GM19035 (cell line): ENCODE data around the gene NFIB.

Experiments used
- ATAC-seq: cut with Tn5 transposase; IDR thresholded peaks from one replicate; pipeline ENCODE4 v1.9.1; 2021; ENCODE audit not compliant: unreplicated experiment

NFIB gene

DNA sequence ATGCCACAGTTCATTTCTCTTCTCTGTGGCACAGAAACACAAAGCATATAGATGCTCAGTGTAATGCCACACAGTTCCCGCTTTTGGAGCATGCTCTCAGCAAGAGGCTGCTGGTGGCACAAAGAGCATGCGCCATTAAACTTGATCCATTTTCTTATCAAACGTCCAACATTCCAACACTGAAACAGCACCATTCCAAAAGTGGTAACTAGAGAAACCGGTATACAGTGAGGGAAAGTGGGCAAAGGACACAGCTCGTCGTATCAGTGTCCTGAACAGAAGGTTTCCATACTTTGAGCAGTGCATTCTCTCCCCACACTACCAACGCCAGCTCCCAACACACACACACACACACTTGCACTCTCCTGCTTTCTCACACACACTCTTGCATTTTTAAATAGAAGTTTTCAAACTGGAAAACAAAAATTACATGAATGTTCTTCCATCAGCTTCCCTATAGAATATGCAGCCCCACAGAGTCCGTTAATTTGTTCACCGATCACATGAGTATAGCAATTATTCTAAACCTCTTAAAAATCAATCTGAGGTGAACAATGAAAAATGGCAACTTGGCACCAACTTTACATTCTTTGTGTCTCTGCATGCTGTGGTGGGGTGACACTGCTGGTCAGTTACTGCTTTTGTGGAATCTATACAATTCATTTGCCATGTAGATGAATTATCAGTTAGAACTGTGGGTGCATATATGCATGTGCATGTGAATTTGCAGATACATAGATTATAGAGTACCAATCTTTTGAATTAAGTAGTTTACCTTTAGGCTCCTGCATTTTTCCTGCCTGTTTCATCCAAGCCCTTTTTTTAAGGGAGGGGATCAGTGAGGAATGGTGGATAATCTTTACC is 5.7 kb downstream of the NFIB start:
- no peak for ATAC-seq

DNA sequence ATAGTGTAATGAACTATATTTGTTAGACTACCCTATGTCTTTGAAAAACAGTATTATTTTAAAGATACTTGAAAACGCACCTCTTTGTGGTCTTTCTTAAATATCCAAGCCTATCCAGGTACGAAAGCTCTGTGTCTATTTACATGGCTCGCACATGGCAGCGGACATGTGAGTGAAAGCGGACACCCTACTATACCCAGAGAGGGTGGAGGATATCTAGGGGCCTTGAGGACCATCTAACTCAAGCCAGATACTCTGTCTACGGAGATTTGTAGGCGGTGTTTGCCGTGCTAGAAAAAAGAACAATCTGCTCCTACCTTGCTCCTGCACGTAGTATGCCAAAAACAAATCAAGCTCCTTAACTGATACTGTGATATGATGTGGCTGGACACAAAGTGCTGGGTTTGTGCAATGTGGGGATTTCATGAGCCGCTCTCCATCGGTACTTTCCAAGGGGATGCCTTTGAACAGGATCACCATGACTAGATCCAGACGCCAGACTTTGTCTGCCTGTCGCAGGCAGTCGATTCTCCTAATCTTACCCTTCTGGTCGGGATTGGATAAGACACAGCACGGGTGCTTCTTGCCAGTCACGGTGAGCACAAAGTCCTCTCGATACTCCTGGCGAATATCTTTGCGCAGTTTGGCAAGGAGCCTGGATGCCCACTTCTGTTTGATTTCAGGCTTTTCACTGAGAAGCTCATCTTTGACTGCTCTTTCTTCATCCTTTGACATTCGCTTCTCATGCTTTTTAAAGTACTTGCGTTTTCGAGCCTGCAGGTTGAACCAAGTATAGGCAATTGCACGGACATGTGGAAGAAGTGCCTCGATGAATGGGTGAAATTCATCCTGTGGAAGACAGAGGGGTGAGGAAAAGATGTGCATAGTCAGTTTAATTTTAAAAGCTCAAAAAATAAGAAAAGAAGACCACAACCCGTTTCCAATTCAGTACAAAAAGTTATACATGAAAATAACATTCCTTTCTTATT is 7.0 kb downstream of the NFIB start:
- ATAC-seq = no peak

DNA sequence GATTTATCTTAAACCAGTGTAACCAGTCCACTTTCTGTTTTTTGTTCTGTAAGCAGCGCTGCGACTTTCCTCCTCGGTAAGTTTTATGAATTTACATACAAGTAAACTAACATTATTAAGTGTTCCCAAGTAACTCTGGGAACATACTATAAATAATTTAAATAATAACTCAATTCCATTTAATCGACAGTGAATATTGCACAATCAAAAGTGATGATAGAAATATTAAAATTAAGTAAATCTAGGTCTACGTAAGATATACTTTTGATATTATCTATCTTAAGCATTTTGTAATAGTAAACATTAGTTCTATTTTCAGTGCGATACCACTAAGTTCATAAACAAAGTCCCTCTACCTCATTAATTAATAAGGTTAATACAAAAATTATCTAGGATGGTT is 7.8 kb downstream of the NFIB start:
- no peak for ATAC-seq

DNA sequence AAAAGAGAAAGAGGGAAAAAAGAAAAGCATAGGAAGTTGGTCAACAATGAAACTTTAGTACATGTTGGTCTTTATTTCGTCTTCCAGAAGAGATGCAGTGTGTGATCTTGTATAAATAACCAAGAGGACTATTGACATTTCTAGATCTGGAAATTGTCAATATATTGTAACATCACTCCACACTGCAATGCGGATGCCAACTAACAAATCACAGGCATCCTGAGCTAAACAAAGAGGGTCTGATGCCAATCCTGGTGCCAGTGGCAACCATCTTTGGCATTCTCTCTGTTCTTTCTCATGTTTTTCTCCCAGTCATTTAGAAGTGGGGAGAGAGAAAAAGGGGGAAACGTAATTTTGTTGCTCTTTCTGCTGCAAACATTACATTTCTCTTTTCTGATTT is 9.7 kb downstream of the NFIB start:
- ATAC-seq = no peak

DNA sequence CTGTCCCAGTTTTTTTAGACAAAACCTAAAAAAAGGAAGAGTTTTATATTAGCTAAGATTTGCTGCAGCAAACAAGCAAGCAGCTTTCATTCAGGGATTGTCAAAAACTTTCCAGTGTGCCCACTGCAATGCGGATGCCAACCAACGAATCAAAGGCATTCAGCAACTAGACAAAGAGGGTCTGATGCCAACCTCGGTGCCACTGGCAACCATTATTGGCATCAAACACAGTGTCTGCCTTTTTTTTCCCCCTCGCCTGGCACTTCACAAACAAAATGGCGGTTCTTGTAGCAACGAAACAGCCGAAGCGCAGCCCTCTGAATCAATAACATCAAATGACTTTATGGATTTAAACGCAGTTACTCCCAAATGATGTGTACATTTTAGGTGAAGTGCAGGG is 10.4 kb downstream of the NFIB start:
- no peak for ATAC-seq

DNA sequence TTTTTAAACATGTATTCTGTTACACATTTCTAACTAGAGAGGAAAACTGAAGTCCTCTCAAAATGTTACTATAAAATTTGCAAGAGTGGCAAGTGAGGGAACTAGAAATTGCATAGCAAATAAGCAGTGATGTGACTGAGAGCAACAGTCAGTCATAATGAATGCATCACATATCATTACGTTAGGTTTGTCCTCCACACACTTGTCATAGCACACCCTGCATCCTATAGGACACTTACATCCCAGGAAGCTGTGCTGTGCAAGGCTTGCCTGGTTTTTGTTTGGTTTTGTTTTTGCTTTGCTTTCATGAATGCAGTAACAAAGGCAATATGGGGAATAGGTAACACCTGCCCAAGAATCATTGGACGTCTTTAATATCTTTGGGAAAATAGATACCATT is 10.8 kb downstream of the NFIB start:
- ATAC-seq = no peak

DNA sequence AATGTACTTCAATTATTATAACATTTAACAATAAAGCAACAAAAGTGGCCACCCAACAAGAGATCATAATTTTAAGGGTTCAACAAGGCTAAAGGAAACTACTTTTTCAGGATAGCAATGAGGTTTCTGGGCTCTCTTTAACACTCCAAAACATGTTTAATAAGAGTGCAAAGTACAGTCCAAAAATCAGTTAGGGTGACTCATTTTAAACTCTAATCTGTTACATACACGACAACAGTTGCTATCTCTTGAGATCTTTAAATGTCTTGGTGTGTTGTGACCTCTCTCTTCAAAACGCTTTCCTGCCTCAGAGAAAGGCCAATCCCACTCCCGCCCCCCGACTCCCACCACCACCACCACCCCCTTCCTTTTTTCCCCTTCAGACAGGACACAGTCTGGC is 11.5 kb downstream of the NFIB start:
- ATAC-seq = no peak

DNA sequence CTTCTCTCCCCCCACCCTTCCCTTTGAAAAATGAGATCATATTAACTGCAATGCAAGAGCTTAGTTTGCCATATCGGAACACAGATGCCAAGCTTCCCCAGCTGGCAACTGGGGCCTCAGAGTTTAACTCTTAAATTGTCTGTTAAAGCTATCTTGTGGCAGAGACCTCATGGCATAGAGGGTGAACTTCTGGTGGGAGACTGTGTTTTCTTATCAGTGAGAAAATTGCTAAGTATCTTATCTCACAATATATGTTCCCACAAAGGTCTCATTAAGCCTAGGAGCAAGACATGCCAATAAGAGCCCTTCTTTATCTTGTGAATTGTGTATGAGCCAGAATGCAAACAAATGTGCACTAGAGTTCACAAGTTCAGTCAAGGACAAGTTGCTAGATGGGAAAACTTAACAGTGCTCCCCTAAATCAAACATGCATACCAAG is 12.3 kb downstream of the NFIB start:
- no peak for ATAC-seq

DNA sequence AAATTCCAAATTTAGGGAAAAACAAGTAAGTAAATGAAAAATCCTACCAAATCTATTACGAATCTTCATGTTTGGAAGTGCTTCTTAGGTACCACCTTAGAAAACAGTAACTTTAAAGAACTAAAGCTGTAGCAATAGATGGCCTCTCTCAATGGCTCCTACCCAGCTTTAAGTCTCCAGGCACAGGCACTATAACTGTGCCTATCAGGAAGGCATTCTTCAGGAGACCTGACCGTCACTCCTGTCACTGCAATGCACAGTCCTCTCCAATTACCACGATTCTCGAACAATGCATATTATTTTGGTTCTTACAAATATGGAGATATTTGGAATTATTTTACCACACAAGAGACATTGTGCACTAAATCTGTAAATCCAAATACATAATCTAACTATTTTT is 12.9 kb downstream of the NFIB start:
- no peak for ATAC-seq

DNA sequence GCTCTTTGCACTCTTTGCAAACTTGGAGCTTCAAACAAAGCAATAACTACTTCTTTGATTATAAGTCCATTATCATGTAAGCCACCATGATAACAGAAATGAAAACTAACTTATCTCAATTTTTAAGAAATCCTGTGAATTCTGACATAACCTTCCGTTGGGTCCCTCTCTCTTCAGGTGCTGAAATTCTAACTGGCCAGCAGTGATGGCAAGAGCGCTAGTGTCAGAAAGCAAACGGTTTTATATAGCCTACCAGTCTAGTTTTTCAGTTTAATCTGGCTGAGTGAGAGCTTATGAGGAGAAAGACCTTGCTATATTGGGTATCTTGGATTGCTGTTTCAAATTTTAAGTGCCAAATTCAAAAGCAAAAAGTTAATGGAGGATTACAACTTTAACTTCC is 13.4 kb downstream of the NFIB start:
- ATAC-seq = no peak

DNA sequence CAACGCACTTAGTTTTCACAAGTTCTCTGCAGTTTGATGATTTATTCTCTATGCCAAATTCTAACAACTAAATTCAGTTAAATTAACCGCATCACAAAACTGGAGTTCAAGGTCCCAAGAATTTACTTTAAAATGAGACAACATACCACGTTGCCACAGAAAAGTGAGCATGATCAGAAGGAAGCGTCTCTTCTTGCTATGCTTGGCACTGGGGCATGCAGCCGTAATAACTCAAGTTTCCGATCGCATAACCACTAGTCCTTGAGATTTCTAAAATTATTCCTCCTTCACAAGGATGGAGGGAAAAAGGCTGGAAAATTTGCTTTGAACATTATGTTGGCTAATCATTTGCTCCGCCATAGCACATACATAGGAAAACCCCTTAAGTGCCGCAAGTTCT is 13.9 kb downstream of the NFIB start:
- no peak for ATAC-seq

DNA sequence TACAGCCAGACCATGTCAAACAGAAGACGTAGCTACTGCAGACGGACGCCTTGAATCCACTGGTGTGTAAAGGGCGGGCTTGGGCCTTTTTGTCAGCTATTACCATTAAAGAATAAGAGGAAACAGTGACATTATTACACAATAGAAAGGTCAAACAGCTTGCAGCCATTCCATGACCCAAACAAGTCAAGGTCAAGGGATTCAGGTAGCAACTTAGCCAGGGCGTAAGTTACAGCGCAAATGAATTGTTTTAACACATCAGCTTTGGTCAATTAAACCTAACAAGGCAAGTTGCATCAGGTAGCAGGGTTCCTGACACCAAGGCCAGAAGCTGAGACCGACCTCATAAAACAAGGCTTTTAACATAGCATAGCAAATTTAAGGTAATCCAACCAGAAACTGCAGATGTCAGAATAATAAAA is 15.3 kb downstream of the NFIB start:
- ATAC-seq = no peak

DNA sequence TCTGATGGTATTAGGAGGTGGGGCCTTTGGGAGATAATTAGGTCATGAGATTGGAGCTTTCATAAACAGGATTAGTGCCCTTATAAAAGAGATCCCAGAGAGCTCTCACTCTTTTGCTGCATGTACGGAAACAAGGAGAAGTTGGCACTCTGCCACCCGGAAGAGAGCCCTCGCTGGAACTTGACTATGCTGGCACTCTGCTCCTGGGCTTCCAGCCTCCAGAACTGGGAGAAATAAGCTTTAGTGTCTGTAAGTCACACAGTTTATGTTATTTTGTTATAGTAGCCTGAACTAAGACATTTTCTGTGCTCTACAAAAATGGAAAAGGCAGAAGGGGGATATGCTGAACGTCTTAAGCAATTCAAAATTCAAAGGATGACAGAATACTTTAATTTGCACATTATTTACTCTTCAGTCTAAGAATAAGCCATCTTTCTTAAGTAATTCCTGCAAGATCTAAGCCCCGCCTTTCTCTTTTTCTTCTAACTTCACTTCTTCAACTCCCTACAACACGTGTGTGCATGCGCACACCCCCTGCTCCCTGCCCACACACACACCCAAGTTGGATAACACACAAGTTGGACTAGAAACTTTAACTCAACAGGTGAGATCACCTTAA is 17.3 kb downstream of the NFIB start:
- no peak for ATAC-seq

DNA sequence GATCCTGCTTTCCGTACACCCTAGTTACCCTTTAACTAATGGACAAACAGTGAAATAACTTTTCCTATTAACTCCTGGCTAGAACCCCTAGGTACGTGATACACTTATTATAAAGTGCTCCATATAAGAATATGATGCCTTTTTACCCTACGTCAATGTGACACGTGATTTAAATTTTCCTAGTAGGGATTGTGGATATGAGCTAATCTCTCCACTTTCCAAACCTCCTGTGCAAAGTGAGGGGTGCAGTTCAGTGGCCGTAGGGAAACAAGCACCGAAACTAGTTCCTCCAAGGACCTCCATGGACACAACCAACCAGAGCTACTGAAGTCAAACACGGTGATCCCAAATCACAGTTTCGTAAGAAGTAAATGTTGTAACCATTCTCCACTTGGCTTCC is 19.3 kb downstream of the NFIB start:
- no peak for ATAC-seq

DNA sequence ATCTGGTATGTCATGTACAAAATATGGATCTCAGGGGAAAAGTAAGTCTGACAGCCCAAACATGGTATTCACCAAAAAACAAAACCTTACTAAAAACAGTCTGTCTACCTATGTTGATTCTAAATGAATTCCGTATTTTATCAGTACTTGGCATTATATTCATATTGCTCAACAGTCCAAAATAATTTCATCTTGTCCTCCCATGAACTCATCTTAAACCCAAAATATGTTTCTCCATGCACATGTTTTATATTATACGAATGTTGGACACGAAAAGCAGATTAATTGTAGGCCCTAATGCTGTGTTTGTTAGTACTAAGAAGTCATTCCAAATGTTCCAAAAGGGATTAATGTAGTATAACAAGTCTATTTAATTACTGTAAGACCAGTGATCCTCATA is 20.1 kb downstream of the NFIB start:
- ATAC-seq = no peak

DNA sequence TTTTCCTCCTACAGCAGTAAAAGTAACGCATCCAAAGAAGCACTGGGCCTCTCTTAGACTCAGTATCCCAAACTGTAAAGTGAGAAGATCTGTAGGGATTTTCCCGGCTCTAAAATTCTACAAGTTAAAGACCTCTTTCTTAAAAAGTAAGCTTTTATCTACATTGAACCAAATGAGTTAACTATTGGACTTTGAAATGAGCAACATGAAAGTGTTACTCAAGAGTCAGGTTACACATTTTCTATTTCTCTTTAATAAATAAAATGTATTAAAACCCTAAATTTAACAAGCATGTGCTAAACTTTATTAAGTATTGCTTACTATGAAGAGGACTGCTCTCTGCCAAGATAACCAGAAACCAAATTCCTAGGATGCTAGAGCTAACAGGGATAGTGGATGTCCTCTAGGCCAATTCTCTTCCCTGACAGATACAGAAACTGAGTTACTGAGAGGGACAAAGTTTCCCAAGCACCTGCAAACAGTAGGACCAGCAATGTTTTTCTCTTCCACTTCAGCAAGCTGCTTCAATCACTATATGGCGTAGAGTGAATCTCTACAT is 21.7 kb downstream of the NFIB start:
- no peak for ATAC-seq

DNA sequence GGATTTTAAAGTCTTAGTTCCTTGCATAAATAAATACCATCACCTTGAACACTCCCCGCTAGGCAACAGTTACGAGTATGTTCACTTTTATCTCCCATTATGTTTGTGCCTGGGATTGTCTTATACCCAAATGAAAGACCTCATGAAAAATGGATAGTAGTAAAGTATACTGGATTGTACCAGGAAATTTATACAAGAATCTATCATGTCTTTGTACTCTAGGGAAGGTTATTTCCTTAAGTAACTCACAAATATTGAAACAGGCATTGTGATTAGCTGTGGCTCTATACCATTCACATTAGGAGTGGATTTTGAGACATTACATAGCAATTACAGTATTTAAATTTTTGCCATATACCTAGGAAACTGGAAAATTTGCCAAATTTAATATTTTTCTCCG is 24.0 kb downstream of the NFIB start:
- ATAC-seq = no peak

DNA sequence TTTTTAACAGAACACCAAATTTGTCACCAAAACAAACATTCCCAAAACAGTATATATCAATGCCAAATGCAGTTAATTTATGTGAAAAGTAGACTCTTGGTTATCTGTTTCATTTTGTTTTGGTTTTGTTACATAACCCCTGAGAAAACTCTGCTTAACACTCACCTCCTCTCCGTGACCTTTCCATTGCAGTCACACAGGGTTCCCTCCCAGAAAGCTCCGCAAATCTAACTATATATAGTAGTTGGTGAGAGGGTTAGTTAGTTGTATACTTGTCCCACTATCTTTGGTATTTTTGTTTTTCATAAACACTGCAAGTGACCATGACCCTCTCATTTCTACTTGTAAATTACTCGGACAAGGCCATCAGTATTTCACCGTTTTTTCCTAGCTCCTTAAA is 25.5 kb downstream of the NFIB start:
- ATAC-seq = no peak

DNA sequence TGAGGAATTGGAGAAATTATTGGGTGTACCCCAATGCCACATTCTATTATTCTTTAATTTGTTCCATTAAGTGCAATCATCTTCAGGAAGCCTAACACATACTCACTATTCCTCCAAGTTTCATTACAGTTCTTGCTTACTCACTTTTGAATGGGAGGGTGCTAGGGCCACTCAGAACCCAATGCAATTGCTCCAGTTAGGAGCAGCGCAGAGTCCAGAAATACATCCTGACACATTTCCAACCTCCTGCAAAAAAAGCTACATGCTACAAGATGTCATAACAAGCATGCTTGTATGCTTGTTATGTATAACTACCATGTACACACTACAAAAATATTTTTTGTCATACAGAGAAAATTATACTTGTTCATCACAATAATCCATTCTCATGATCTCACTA is 27.8 kb downstream of the NFIB start:
- no peak for ATAC-seq

DNA sequence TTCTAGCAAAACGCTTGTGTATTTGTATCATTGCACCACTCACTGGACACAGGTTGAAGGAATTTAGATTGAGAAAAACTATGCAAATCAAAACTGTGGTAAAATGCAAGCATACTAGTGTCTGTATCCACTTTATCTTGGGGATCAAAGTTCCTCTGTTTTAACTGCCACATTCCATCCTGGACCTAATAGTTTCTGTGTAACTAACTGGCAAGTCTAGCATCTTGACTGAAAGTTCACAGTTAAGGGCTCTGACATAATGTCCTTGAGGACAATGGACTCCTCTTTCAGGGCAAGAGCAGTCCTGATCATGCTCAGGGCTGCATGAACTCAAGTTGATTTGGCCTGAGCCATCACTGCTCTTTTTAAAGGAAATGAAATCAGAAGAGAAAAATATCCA is 30.7 kb downstream of the NFIB start:
- ATAC-seq = no peak

DNA sequence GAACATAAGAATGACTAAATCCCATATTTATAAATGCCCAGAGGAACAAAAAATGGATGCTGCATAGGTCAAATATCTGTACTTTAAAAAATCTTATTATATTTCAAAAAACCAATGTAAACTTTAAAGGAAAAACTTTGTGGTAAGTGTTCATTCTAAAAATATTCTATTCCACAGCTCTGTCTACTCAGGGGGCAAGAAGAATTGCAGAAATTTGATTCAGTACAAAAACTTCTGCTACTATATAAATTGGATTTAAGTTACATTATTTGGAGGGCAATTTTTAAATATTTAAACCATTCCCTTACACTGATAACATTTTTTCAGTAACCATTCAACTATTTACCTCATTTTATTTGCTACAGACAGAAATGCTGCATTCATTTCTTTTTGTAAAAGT is 32.1 kb downstream of the NFIB start:
- no peak for ATAC-seq
